ENCODE data around the gene NLRP1. TPM values are rescaled to one million over a fixed set of nuclear protein-coding genes. Genes with fewer than 3 reads are reported as not detected.

Gene NLRP1
- total RNA-seq, 4 donors from 2014 or later, result 15.4 to 19.5 (median 18.0) TPM

GRCh38 chr17:5533486-5534315, 50.6 kb downstream of the NLRP1 start:
- peaks cover 0 to 84% (median 31%) of the 10 kb centered on the region in 4 donors for H3K36me3 ChIP-seq
- WGBS, result 84% methylated on average over 18 of the region's 18 CpGs
- no peak for TF ChIP-seq CTCF (IDR thresholded peaks at IDR 0.05)
- no peak for TF ChIP-seq POLR2A (IDR thresholded peaks at IDR 0.05; ENCODE audit: low read depth)
- TF ChIP-seq POLR2AphosphoS5 (IDR thresholded peaks at IDR 0.05), result no peak
- TF ChIP-seq EP300 (IDR thresholded peaks at IDR 0.05), result no peak
- no peaks in the 10 kb centered on the region for H3K9me3 ChIP-seq
- intact Hi-C loops (cut with DNase I), result no loop called here
- no peak overlapping the region for H3K4me3 ChIP-seq
- no peak for DNase-seq (ENCODE audit: extremely low spot score)
- no peak overlapping the region for H3K27ac ChIP-seq (replicated peaks in 1 of 4)
- H3K4me1 ChIP-seq, result no peaks in the 10 kb centered on the region
- H3K27me3 ChIP-seq, result no peaks in the 10 kb centered on the region

GRCh38 chr17:5532581-5532980, 51.7 kb downstream of the NLRP1 start:
- intact Hi-C loops (cut with DNase I), result no loop called here
- no peak for DNase-seq (ENCODE audit: extremely low spot score)

GRCh38 chr17:5531085-5531418, 53.3 kb downstream of the NLRP1 start:
- intact Hi-C loops (cut with DNase I), result no loop called here
- Histone ChIP-seq H3K36me3 (peaks cover 0 to 72% (median 30%) of the 10 kb centered on the region in 4 donors), H3K9me3 (no peaks in the 10 kb centered on the region)

More at GRCh38 chr17:5532581-5532980, 51.7 kb downstream of the NLRP1 start:
- H3K27me3 ChIP-seq, result no peaks in the 10 kb centered on the region
- peaks cover 0 to 2% (median 1%) of the 10 kb centered on the region in 4 donors for H3K4me1 ChIP-seq
- H3K36me3 ChIP-seq, result peaks cover 0 to 78% (median 29%) of the 10 kb centered on the region in 4 donors
- TF ChIP-seq CTCF (IDR thresholded peaks at IDR 0.05), result no peak
- TF ChIP-seq POLR2AphosphoS5 (IDR thresholded peaks at IDR 0.05), result no peak
- TF ChIP-seq POLR2A (IDR thresholded peaks at IDR 0.05; ENCODE audit: low read depth), result no peak
- TF ChIP-seq EP300 (IDR thresholded peaks at IDR 0.05), result no peak
- no peak overlapping the region for H3K27ac ChIP-seq (replicated peaks in 1 of 4)
- H3K9me3 ChIP-seq, result no peaks in the 10 kb centered on the region
- WGBS, result 94% methylated on average over 8 of the region's 8 CpGs
- no peak overlapping the region for H3K4me3 ChIP-seq

DNA sequence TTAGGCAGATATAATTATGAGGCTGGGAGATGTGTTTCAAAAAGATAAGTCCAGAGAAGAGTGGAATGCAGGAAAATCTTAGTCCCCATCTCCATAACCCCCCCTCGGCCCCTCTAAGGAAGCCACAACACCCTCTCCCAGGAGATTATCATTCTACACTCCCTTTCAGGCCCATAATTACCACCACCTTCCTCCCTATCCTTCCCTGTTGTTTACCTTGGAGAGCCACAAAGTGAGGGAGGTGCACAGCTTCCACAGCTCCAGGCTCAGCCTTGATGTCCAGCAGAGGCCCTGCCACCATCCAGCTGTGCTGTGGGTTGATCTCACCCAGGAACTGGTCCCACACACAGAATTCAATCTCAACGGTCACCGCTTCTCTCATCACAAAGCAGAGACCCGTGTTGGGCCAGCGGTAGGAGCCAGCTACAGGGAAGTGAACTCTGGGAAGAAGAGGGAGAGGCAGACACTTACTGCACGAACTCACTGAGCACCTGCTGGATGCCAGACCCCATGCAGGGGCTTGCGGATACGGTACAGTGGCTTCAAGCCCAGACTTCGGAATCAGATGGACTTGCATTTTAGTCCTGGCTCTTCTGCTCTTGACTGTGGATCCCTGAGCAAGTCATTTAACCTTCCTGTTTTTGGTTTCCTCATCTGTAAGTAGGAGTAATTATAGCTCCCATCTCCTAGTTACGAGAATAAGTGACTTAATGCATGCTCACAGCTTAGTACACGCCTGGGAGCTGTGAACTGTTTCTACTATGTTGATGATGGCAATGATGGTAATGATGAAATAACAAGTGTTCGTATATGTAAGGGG, 53.8 kb downstream of the NLRP1 start:
- Histone ChIP-seq H3K4me1 (peaks cover 8 to 17% (median 15%) of the 10 kb centered on the region in 4 donors), H3K9me3 (no peaks in the 10 kb centered on the region), H3K27ac (replicated peaks in 1 of 4) (no peak overlapping the region), H3K36me3 (peaks cover 0 to 73% (median 28%) of the 10 kb centered on the region in 4 donors), H3K4me3 (no peak overlapping the region), H3K27me3 (no peaks in the 10 kb centered on the region)
- no peak for TF ChIP-seq POLR2AphosphoS5 (IDR thresholded peaks at IDR 0.05)
- no peak for TF ChIP-seq POLR2A (IDR thresholded peaks at IDR 0.05; ENCODE audit: low read depth)
- TF ChIP-seq EP300 (IDR thresholded peaks at IDR 0.05), result no peak
- no peak for TF ChIP-seq CTCF (IDR thresholded peaks at IDR 0.05)
- intact Hi-C loops (cut with DNase I), result no loop called here
- WGBS, result 88% methylated on average over 12 of the region's 12 CpGs
- DNase-seq (ENCODE audit: extremely low spot score), result no peak

More at GRCh38 chr17:5531085-5531418, 53.3 kb downstream of the NLRP1 start:
- 86% methylated on average over 4 of the region's 4 CpGs for WGBS
- no peak for DNase-seq (ENCODE audit: extremely low spot score)
- Histone ChIP-seq H3K27me3 (no peaks in the 10 kb centered on the region), H3K4me3 (no peak overlapping the region), H3K4me1 (peaks cover 8 to 17% (median 15%) of the 10 kb centered on the region in 4 donors), H3K27ac (replicated peaks in 1 of 4) (no peak overlapping the region)
- TF ChIP-seq POLR2A (IDR thresholded peaks at IDR 0.05; ENCODE audit: low read depth), result no peak
- no peak for TF ChIP-seq CTCF (IDR thresholded peaks at IDR 0.05)
- TF ChIP-seq EP300 (IDR thresholded peaks at IDR 0.05), result no peak
- TF ChIP-seq POLR2AphosphoS5 (IDR thresholded peaks at IDR 0.05), result no peak
